Choroid plexus epithelial cell (primary cell): ENCODE results near the gene ANKZF1.
"Not testable (repeated sequence)": the region's sequence is repeated elsewhere in the genome, so short reads cannot be mapped to it uniquely, and the experiment has no call there.

ENCODE experiments used
- DNase-seq: peaks from one replicate; pipeline ENCODE4 v3.0.0-alpha.2; 2010; ENCODE audit warnings: low read depth
- H3K4me3 ChIP-seq: 2 replicates; pipeline ENCODE4 v1.5.1; 2011; ENCODE audit warnings: low read depth, mild to moderate bottlenecking, control low read depth, low read length, moderate library complexity
- CTCF ChIP-seq: conservative IDR thresholded peaks from 2 replicates; pipeline ENCODE4 v1.5.1; 2011; ENCODE audit warnings: low read depth, mild to moderate bottlenecking, control low read depth, inconsistent platforms, low read length, moderate library complexity

The ANKZF1 gene

GRCh38 chr2:219252084-219252483, 22.5 kb downstream of the ANKZF1 start:
- no peak for DNase-seq
- TF ChIP-seq CTCF, result no peak
- H3K4me3 ChIP-seq, result no peak overlapping the region

GRCh38 chr2:219252570-219252899, 22.9 kb downstream of the ANKZF1 start:
- peak overlapping the region; percentile 60 for H3K4me3 ChIP-seq
- TF ChIP-seq CTCF, result no peak
- no peak for DNase-seq

GRCh38 chr2:219252900-219253752, 23.5 kb downstream of the ANKZF1 start, which contains the start of gene TUBA4B:
Gene TUBA4B (plus strand): TSS chr2:219253243. CDS start chr2:219253408, 165 bp downstream.
- no peak for DNase-seq
- H3K4me3 ChIP-seq, result peak within 1 kb of the TSS; percentile 60
- TF ChIP-seq CTCF, result no peak

GRCh38 chr2:219253753-219254589, 24.4 kb downstream of the ANKZF1 start, which contains the start of gene TUBA4A:
Gene TUBA4A (minus strand): TSS chr2:219253918. CDS start chr2:219253858, 60 bp downstream.
- TF ChIP-seq CTCF, result no peak
- peak within 1 kb of the TSS; percentile 60 for H3K4me3 ChIP-seq
- peak; percentile 55 for DNase-seq

- H3K4me3 ChIP-seq, result peak overlapping the region; percentile 60
- no peak for DNase-seq
- TF ChIP-seq CTCF, result no peak
Observed at GRCh38 chr2:219254590-219255201, 25.1 kb downstream of the ANKZF1 start.

GRCh38 chr2:219258942-219259341, 29.3 kb downstream of the ANKZF1 start:
- DNase-seq, H3K4me3 ChIP-seq: not testable (repeated sequence)
